Colon (tissue), 2 donors: ENCODE results near the gene FOXP1.

Source experiments
- FAIRE-seq: peaks from 2 replicates; lab custom pipeline; 2012; peaks lifted over from hg19 to GRCh38; lab: Jason Lieb, UNC
- donor health status: control.
- donor health status: control.

FOXP1 gene

GRCh38 chr3:71484452-71484851 is 99.1 kb downstream of the FOXP1 start:
- no peak for FAIRE-seq

DNA sequence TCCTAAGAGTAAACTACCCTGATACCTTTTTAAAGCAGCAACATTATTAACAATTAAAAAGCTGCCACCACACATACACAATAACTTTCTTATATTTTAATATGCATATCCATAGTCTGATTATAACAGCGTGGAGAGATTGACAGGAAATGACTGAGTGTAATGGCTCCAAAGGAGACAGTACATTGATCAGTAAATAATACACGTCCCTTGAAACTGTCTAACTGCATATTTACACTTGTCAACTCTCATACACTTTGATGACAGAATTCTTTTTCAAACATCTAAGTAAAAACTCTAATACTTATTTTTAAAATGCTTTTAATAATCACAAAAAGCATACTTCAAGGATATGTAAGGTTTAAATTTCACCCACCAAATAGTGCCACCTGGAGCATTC is 99.5 kb downstream of the FOXP1 start:
- no peak for FAIRE-seq

GRCh38 chr3:71482771-71483170 is 100.8 kb downstream of the FOXP1 start:
- no peak for FAIRE-seq

GRCh38 chr3:71478568-71478967 is 105.0 kb downstream of the FOXP1 start:
- no peak for FAIRE-seq

- FAIRE-seq: no peak
Measured at GRCh38 chr3:71476950-71477349, 106.6 kb downstream of the FOXP1 start.

- no peak for FAIRE-seq
Measured at GRCh38 chr3:71469138-71469435, 114.4 kb downstream of the FOXP1 start.

- FAIRE-seq: no peak
Measured at GRCh38 chr3:71468311-71469137, 115.0 kb downstream of the FOXP1 start.

DNA sequence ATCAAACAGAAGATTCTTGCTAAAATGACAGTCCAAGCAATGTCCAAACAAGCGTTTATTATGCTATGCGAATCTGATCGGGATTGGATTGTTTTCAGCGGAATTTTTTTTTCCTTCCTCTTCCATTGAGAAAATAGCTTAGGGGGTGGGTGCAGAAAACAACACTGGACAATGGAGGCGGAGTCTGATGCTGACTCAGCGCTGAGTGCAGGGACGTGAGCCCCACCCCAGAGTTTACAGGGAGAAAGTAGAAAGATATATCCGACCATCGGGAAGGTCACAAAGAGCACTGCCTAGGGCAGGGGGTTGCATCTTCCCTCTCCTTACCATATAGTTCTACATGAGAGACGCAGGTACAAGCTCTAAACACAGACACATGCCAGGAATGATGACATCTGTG is 117.0 kb downstream of the FOXP1 start:
- FAIRE-seq: no peak

DNA sequence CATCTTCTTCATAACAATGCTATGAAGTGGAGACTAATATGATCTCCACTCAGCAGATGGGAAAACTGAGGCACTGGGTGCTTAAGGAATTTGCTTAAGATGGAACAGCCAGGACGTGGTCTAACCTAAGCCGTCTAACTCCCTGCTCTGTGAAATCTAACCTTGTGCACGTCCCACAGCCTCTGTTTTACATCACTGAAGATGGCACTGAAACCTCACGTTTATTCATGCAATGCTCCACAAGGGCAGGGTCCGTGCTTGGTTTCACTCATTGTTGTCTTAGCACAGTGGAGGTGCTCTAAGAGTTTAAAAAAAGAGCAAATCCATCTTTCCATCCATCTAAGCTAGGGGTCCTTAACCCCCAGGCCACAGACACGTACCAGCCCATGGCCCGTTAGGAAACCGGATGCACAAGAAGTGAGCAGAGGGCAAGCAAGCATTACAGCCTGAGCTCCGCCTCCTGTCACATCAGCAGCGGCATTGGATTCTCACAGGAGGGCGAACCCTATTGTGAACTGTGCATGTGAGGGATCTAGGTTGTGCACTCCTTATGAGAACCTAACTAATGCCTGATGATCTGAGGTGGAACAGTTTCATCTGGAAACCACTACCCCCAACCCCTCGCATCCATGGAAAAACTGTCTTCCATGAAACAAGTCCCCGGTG is 118.0 kb downstream of the FOXP1 start:
- no peak for FAIRE-seq

- FAIRE-seq: no peak
Measured at GRCh38 chr3:71464613-71465012, 118.9 kb downstream of the FOXP1 start.

- FAIRE-seq: no peak
Measured at GRCh38 chr3:71463617-71464016, 119.9 kb downstream of the FOXP1 start.

DNA sequence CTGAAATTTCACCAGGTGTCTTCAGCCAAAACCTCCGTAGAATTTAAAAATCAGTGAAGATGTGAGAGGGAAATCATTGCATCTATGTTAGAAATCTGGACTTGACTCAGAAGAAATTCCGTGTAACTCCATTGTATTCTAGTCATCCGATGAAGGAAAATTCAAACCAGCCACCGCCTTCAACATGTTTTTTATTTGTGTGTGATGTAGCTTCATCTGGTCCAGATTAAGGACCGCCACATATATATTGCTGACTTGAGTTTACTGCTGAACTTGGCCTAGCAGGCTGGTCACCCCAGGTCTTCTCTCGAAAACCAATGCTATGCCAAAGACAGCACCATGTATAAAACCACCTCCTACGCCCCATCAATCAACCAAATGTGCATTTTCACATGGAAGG is 120.9 kb downstream of the FOXP1 start:
- no peak for FAIRE-seq

DNA sequence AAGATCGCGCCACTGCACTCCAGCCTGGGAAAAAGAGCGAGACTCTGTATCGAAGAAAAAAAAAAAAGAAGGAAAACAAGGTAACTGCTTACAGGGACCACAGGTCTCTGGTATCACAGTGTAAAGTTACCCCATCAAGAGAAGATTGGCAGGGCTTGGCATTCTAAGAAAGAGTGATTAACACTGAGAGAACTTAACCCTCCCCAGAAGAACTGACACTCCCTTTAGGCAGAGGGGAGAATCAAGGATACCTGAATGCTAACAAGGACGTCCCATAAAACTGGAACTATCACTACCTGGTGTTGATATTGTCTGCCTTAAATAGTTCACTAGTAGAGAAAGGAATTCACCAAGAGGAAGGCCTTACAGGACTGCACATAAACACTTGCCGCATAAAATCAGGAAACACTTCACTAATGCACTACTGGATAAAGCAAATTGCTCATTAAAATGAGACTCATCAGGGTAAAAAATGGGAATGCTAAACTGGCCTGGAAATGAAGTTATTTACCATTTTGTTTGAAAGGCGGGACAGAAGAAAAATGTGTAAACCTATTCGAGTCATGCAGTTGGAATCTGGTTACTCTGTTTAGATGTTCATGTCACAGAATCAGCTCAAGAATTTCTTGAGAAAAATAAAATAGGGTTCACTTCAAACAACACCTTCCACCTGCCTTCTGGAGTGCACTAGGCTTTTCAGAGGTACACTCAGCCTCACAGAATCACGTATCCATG is 121.6 kb downstream of the FOXP1 start:
- no peak for FAIRE-seq

GRCh38 chr3:71461114-71461513 is 122.4 kb downstream of the FOXP1 start:
- FAIRE-seq: no peak

DNA sequence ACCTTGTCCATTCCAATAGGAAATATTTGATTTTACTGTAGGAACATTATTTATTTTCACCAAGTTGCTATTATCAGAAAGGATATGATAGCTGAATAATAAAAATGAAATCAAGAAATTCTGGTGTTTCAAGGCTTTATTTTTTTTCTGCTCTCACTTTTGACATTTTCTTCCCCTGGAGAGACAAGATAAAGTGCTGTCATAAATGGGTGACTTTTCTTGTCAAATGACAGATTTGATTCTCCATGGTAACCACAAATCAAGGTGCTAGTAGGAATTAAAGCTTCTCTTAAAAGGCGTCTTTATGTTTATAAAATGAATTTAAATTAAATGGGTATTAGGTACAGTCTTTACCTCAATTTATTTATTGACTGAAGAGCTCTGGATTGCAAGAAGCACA is 124.6 kb downstream of the FOXP1 start:
- no peak for FAIRE-seq

- no peak for FAIRE-seq
Measured at GRCh38 chr3:71456826-71457225, 126.7 kb downstream of the FOXP1 start.

- no peak for FAIRE-seq
Measured at GRCh38 chr3:71456156-71456555, 127.4 kb downstream of the FOXP1 start.

DNA sequence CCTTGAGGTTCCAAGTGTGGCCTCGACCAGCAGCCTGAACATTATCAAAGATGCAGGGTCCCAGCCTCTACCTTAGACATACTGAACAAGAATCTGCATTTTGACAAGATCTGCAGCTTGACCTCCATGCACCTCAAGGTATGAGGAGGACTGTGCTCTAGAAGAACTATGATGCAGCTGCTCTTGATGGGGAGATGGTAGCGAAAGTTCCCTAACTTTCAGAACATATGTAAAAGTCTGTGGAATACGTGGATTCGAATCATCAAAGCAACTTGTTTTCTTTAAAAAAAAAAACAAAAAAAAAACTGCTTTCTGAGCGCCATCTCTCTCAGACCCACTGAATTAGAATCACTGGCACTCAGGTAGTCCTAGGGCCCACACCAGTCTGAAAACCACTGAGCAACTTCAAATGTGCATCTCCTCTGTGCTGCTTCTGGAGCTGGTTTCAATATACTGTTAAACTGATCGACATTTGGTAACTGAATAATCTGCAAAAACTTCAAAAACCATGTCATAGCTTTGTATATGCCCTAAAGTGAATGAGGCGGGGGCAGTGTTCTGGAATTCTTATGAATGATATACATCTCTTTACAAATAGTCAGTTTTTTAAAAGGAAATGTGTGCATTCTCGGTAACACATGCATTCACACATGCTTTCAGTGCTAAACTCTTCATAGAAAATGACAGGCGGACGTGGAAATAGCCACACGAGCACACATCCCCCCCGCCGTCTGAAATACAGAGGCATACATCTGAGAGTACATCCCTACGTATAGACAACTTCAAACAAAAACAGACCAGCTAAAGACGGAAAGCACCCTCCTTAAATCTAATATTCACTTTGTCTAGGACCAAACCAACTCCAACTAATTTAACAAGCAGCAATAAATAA is 128.8 kb downstream of the FOXP1 start:
- no peak for FAIRE-seq

DNA sequence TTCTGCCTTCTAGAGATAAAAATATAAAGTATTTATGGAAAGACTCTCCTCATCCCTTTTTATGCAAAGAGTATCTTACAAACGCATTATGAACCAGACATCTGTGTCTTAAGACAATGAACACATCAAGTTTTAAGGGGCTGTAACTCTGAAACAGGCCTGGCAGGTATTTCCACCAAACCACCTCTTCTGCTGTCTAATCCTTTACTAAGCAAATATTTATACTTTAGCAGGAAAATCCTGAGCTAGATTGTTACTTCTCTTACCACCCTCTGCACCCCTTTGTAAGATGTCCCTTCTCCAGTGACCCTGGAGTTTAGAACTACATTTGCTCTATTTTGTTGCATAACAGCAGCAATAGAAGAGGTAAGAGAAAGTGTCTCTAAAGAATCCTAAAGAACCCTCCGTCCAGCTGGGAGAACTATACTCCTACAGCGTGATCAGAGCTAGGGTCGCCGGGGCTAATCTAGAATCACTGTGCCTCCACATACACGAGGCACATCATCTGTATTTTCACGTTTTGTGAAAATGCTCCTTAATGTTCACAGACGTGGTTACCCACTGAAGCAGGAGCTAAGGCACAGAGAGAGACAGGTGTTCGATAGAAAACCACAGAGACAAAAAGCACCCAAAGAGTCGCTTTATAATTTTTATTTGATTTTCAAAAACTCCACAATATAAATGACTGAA is 129.6 kb downstream of the FOXP1 start:
- FAIRE-seq: no peak

DNA sequence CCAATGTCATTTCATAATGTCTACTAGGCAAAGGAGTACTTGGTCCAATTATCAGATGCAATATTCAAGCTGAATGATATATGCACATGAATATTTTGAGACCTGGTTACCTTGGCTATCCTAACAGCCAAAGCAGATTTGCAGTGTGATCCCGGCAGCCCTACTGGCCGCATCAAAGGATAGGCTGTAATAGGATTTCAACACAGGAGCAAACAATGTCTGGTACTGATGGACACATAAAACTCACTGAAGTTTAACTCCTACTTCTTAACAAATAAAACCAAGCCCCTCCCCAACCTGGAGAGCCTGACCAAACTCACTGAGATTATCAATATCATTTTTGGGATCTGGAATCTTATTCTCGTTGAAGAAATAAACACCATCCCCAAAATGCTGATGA is 130.2 kb downstream of the FOXP1 start:
- FAIRE-seq: no peak

GRCh38 chr3:71451812-71452211 is 131.7 kb downstream of the FOXP1 start:
- no peak for FAIRE-seq

- no peak for FAIRE-seq
Measured at GRCh38 chr3:71451060-71451459, 132.5 kb downstream of the FOXP1 start.
